Muscle of leg (tissue), 11 donors: ENCODE measurements around the gene PROX2. TPM values are rescaled to one million over a fixed set of nuclear protein-coding genes. Genes with fewer than 3 reads are reported as not detected.

Source experiments
- DNase-seq: peaks from one replicate; pipeline ENCODE4 v3.0.0; 2013
- H3K27ac ChIP-seq: one replicate; pipeline ENCODE4 v1.5.1; 2013; ENCODE audit warnings: mild to moderate bottlenecking, low read length, control low read depth
- H3K27me3 ChIP-seq: one replicate; pipeline ENCODE4 v1.6.1; 2013; ENCODE audit warnings: low read length; ENCODE audit not compliant: control insufficient read depth, insufficient read depth
- H3K36me3 ChIP-seq: one replicate; pipeline ENCODE4 v1.6.1; 2013; ENCODE audit warnings: low read length; ENCODE audit not compliant: control insufficient read depth, insufficient read depth
- H3K4me1 ChIP-seq: one replicate; pipeline ENCODE4 v1.6.1; 2013; ENCODE audit warnings: low read length; ENCODE audit not compliant: control insufficient read depth, insufficient read depth
- H3K4me3 ChIP-seq: one replicate; pipeline ENCODE4 v1.5.1; 2013; ENCODE audit warnings: low read length, control low read depth
- H3K9me3 ChIP-seq: replicated peaks from 2 replicates; pipeline ENCODE4 v1.6.1; 2013; ENCODE audit warnings: low read depth, low read length; ENCODE audit not compliant: control insufficient read depth
- WGBS: methylation state at CpG from one replicate; pipeline ENCODE4 v1.1.5; 2013; ENCODE audit warnings: missing lambda C conversion rate; ENCODE audit not compliant: insufficient coverage; 5-methylcytosine and 5-hydroxymethylcytosine counted together
- polyA plus RNA-seq, 8 donors: library from polyadenylated mRNA; unstranded; fragments of 120-200 nt; gene quantifications; one replicate each; pipeline versions ENCODE4 v1.2.1 to v1.2.3, GENCODE V29; 2013; ENCODE audit warnings: inconsistent platforms in 1 of 8, low replicate concordance in 1 of 8; ENCODE audit not compliant: insufficient read length in 8 of 8, insufficient read depth in 1 of 8
- total RNA-seq: library from RNA; stranded (reverse); fragments of 120-200 nt; gene quantifications from one replicate; pipeline ENCODE4 v1.2.4, GENCODE V29; 2013

Gene PROX2
- total and polyA plus RNA-seq, 9 donors: 0.06 to 1.1 (median 0.34) TPM; not detected in 1

DNA sequence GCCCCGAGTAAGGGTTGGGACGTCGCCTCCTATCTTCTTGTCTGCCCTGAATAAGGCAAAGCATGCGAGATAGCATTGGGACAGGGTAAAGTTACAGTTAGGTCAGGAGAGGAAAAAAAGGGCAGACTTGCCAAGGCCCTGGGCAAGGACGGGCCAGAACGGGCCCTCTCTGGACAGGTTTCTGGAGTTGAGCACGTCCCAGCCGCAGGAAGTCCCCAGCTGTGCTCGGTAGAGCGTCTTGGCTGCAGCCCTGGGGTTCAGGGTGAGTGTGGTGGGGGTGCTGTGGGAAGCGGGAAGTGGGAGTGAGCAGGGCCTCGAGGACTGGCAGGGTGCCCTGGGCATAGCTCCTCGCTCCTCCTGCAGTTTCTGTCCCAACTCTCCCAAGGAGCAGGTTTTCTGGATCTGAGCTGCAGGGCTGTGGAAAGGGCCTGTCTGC lies 41.7 kb upstream of the PROX2 start:
- peak; percentile 84 for DNase-seq
- Histone ChIP-seq H3K27me3 (no peaks in the 10 kb centered on the region), H3K4me3 (no peak overlapping the region), H3K36me3 (no peaks in the 10 kb centered on the region), H3K4me1 (peaks cover 42% of the 10 kb centered on the region), H3K27ac (peak overlapping the region; percentile 90), H3K9me3 (no peaks in the 10 kb centered on the region)
- whole genome bisulfite sequencing: 26% methylated on average over 8 of the region's 13 CpGs

DNA sequence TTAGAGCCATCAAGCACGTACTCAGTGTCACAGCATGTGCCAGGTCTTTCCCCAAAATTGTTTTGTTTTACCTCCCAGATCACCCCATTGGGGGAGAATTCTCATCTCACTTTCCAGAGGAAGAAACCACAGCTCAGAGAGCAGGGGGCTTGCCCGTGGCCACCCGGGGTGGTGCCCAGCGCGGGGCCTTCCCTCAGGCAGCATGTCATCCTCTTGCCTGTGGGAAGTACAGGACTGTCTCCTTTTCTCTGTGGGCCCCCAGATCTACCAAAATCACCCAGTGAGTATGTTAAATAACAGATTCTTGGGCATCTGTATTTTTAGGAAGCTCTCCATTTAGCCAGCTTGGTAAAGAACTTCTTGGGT lies 41.2 kb upstream of the PROX2 start:
- Histone ChIP-seq H3K27me3 (no peaks in the 10 kb centered on the region), H3K4me1 (peaks cover 37% of the 10 kb centered on the region), H3K9me3 (no peaks in the 10 kb centered on the region), H3K27ac (peak overlapping the region; percentile 90), H3K4me3 (no peak overlapping the region), H3K36me3 (no peaks in the 10 kb centered on the region)
- WGBS: 70% methylated on average over 2 of the region's 5 CpGs
- DNase-seq: no peak

DNA sequence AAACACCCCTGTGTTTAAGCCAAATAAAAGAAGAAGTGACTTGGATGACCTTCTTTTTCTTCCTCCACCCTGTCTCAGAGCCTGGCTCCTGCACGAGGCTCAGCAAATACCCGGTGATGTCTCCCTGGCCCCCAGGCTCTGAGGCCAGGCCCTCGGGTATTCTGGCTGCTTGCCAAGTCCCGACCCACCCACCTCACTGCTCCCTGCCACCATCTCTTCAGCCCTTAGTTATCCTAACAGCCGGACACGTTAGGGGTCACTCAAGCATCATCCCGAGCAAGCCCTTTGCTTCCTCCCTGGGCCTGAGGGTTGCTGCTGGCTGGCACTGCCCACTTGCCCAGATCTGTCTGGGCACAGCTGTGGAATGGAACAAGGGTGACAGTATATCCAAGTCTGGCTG lies 39.9 kb upstream of the PROX2 start:
- Histone ChIP-seq H3K27me3 (no peaks in the 10 kb centered on the region), H3K4me1 (peaks cover 37% of the 10 kb centered on the region), H3K9me3 (no peaks in the 10 kb centered on the region), H3K36me3 (no peaks in the 10 kb centered on the region), H3K27ac (peak overlapping the region; percentile 90), H3K4me3 (no peak overlapping the region)
- DNase-seq: no peak
- 40% methylated on average over 7 of the region's 7 CpGs for WGBS

DNA sequence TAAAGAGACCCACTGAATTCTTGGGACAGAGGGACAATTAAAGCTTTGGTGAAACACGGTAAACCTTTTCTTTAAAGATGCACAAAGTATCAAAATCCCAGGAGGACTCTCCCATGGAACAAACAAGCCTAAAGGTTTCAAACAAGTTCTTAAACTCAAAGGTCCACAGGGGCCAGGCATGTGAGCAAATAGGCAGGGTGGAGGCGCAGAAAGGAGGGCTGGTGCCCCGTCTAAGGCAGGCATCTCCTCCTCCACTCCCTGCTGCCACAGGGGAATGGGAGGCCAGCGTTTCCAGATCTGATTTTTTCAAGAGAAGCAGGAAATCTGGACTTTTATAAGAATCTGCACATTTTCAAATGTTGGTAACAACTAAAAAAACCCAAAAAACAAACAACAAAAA lies 39.5 kb upstream of the PROX2 start:
- no peaks in the 10 kb centered on the region for H3K9me3 ChIP-seq
- peak overlapping the region; percentile 90 for H3K27ac ChIP-seq
- DNase-seq: no peak
- no peaks in the 10 kb centered on the region for H3K27me3 ChIP-seq
- H3K4me1 ChIP-seq: peaks cover 40% of the 10 kb centered on the region
- 100% methylated on average over 1 of the region's 4 CpGs for WGBS
- no peaks in the 10 kb centered on the region for H3K36me3 ChIP-seq
- H3K4me3 ChIP-seq: no peak overlapping the region

DNA sequence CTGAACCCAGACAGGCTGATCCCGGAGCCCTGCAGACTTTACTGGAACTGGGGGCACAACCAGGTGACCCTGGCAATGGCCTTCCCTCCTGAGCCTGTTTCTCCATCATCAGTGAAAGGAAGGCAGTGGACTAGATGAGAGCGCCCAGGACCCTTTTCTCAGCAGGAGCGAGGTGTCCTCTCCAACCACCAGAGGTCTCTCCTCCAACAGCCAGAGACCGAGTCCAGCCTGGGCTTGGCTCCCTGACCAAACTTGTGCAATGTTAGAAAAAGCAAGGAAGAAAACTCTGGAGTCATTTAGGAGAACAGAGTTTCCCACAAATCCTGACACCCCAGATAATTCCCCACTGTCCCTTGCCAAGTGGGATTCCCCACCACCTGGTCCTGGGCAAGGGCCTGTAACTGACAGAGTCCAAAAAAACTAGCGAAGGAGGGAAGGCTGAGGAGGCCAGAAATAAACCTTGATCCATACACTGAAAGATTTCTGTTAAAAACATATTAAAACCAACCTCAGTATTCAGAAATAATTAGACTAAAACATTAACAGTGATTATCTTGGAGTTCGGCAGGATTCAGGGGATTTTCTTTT lies 38.1 kb upstream of the PROX2 start:
- 71% methylated on average over 1 of the region's 6 CpGs for WGBS
- H3K27me3 ChIP-seq: no peaks in the 10 kb centered on the region
- no peaks in the 10 kb centered on the region for H3K36me3 ChIP-seq
- no peaks in the 10 kb centered on the region for H3K9me3 ChIP-seq
- H3K4me1 ChIP-seq: peaks cover 45% of the 10 kb centered on the region
- DNase-seq: peak; percentile 94
- H3K27ac ChIP-seq: peak overlapping the region; percentile 90
- H3K4me3 ChIP-seq: no peak overlapping the region

DNA sequence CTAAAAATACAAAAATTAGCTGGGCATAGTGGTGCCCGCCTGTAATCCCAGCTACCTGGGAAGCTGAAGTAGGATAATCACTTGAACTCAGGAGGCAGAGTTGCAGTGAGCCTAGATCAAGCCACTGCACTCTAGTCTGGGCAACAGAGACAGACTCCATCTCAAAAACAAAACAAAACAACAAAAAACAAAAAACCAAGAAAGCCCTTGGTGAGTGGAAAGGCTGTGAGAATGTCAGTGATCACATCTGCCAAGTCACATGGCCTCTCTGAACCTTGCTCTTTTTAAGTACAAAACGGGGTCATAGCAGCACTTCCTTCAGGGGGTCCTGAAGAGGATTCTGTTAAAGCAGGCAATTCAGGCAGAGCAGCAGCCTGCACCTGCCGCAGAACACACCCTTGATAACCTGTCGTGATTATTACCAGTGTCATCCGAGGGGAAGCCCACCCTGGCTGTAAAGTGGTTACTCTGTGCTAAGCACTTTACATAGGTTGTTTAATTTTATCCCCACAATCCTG lies 37.5 kb upstream of the PROX2 start:
- H3K9me3 ChIP-seq: no peaks in the 10 kb centered on the region
- no peak overlapping the region for H3K4me3 ChIP-seq
- 69% methylated on average over 4 of the region's 5 CpGs for WGBS
- H3K27me3 ChIP-seq: no peaks in the 10 kb centered on the region
- H3K27ac ChIP-seq: no peak overlapping the region
- DNase-seq: no peak
- H3K4me1 ChIP-seq: peaks cover 48% of the 10 kb centered on the region
- no peaks in the 10 kb centered on the region for H3K36me3 ChIP-seq

DNA sequence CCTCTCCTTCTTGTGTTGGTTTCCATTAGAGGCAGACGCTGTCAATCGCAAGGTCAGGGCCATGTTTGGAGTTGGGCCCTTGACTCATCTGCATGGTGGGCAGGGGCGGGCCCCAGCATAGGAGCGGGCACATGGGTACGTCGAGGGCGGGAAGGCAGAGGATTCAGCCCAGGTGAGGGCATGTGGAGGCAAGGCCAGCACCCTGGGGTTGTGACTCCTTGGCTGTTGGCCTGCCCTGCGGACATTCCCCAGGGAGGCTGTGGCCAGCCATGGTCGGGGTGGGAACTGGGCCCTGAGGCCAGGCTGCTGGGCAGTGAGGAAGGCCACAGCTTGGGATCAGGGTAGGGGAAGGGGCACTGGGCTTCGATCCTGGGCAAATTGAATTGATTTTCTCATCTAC lies 36.9 kb upstream of the PROX2 start:
- H3K4me3 ChIP-seq: no peak overlapping the region
- peaks cover 48% of the 10 kb centered on the region for H3K4me1 ChIP-seq
- H3K27me3 ChIP-seq: no peaks in the 10 kb centered on the region
- no peak for DNase-seq
- H3K27ac ChIP-seq: no peak overlapping the region
- no peaks in the 10 kb centered on the region for H3K36me3 ChIP-seq
- H3K9me3 ChIP-seq: no peaks in the 10 kb centered on the region
- 95% methylated on average over 8 of the region's 10 CpGs for WGBS

DNA sequence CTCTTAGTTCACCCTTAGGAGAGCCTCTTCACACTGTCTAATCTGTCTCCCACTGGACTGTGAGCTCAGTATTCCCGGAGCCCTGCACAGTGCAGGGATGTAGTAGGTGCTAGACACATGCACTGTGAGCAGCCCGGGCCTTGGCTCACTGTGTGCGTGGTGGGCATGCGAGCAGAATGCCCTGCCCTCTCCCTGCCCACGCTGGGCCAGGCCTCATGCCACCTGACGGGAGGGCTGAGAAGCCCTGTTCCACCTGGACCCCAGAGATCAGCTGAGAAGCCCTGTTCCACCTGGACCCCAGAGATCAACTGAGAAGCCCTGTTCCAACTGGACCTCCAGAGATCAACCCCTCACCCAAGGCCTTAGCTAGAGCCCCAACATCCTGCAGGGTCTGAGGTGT lies 36.2 kb upstream of the PROX2 start:
- H3K36me3 ChIP-seq: no peaks in the 10 kb centered on the region
- WGBS: 87% methylated on average over 6 of the region's 6 CpGs
- peaks cover 48% of the 10 kb centered on the region for H3K4me1 ChIP-seq

DNA sequence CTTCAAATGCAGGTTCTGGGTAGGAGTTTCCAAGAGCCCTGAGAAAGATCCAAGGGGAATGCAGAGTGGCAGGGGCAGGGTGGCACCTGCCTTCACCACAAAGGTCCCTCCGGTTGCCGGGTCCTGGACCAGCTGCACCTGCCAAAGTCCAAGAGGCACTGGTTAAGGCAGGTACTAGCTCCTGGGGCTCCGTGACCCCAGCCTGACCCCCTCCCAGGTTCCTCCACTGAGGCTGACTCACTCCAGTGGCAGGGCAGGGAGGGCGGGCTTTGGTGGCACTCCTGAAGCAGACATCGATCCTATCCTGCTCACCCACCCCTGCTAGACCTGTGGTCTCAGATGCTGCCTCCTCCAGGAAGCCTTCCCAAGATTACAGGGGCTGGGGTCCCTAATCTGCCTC lies 35.8 kb upstream of the PROX2 start:
- H3K4me1 ChIP-seq: peaks cover 48% of the 10 kb centered on the region
- H3K9me3 ChIP-seq: no peaks in the 10 kb centered on the region
- no peak overlapping the region for H3K27ac ChIP-seq
- no peaks in the 10 kb centered on the region for H3K27me3 ChIP-seq
- H3K36me3 ChIP-seq: peaks cover 2% of the 10 kb centered on the region
- no peak for DNase-seq
- no peak overlapping the region for H3K4me3 ChIP-seq
- WGBS: 96% methylated on average over 5 of the region's 5 CpGs

More for the DNA sequence above, 36.2 kb upstream of the PROX2 start:
- Histone ChIP-seq H3K27me3 (no peaks in the 10 kb centered on the region), H3K9me3 (no peaks in the 10 kb centered on the region), H3K4me3 (no peak overlapping the region), H3K27ac (no peak overlapping the region)
- no peak for DNase-seq

DNA sequence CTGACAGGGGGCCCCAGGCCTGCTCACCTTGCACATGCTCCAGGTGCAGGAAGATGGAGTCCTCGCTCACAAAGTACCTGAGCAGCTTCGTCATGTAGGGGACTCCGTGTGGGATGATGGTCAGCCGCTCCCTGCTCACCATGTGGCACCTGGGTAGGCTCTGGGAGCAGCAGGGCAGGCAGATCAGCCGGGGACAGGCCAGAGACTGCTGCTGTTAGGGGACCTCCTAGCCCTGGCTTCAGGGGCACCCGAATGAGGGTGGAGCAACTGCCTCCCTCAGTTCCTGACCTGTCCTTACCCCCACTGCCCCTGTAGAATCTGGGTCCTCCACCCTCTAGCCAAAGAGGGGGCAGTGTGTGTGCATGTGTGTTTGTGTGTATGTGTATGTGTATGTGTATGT lies 35.3 kb upstream of the PROX2 start:
- H3K4me1 ChIP-seq: peaks cover 47% of the 10 kb centered on the region
- peaks cover 6% of the 10 kb centered on the region for H3K36me3 ChIP-seq
- DNase-seq: no peak
- H3K27ac ChIP-seq: no peak overlapping the region
- 81% methylated on average over 5 of the region's 6 CpGs for WGBS
- no peaks in the 10 kb centered on the region for H3K27me3 ChIP-seq
- no peak overlapping the region for H3K4me3 ChIP-seq
- no peaks in the 10 kb centered on the region for H3K9me3 ChIP-seq

DNA sequence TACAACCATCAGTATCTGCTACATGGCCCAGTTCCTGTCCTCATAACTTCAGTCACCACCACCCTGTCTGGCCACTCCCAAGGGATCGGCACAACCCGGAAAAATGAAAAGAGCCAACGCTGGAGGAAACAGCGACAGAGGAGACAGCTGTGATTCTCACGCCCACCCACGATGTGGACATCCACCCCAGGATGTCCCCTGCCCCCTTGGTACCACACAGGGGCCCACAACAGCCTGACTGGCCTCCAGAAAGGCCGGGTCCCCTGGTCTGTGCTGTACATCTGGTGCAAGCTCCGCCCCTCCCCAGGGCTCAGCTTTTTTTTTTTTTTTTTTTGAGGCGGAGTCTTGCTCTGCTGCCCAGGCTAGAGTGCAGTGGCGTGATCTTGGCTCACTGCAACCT lies 34.6 kb upstream of the PROX2 start:
- Histone ChIP-seq H3K4me1 (peaks cover 47% of the 10 kb centered on the region), H3K9me3 (no peaks in the 10 kb centered on the region), H3K4me3 (no peak overlapping the region), H3K27ac (no peak overlapping the region), H3K27me3 (no peaks in the 10 kb centered on the region), H3K36me3 (peaks cover 11% of the 10 kb centered on the region)
- WGBS: 63% methylated on average over 7 of the region's 10 CpGs
- DNase-seq: no peak
